GM19239 (cell line): ENCODE measurements around the gene MLN.

Experiments
- DNase-seq: peaks from one replicate; pipeline ENCODE4 v3.0.0; 2011; ENCODE audit warnings: low spot score; ENCODE audit not compliant: insufficient read length
- FAIRE-seq: peaks from 2 replicates; lab custom pipeline; 2011; peaks lifted over from hg19 to GRCh38; lab: Jason Lieb, UNC

MLN gene

DNA sequence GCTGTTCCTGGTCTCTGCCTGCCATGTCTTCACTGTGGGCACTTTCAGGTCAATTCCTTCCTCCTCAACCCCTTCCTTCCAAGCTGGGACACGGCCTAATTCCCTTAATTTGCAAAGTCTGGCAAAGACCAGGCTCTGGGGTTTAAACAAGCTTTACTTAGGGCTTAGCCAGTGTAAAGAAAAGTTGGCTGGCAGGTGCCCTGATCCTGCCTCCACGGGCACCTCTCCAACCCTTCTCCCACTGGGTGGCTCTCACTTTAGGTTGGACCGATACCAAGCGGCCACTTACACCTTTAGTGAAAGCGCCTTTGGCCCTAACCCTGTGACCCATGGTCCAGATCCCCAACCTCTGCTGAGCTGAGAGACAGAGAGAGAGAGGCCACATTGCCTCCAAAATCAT lies 13.7 kb upstream of the MLN start:
- no peak for FAIRE-seq
- no peak for DNase-seq

DNA sequence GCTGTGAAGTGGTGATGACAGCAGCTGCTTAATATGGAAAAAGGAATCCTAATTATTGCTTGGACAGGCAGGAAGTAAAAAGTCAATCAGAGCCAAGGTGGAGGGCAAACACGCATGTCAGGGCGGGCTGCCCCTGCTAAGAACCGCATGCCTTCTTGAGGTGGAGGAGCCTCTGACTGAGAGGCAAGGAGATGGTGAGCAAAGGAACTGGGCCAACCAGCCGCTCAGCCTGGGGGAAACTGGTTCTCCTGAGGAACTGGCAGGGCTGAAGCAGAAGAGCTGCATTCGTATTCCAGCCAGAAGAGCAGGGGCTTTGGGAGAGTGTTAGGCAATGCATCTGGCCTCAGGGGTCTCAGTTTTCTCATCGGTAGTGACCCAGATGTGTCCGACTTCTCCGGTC lies 13.1 kb upstream of the MLN start:
- no peak for FAIRE-seq
- no peak for DNase-seq

DNA sequence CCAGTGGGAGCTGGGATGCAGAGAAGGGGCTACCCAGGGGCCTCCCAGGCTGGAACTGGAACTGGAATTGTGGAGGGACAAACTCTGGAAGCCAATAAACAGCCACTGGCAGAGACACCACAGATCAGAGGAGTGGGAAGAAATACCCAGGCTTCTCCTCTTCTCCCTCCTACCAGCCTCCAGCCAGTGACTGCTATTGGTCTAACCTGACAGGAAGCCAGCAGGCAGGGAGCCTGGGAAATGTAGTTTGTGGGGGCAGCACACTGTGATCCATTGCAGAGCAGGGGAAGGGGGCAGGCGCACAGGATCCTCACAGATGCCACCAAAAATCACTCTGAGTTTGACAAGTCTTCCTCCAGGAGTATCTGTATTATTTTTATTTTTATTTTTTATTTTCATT lies 12.1 kb upstream of the MLN start:
- DNase-seq (peak; percentile 35), FAIRE-seq (peak; percentile 66)

DNA sequence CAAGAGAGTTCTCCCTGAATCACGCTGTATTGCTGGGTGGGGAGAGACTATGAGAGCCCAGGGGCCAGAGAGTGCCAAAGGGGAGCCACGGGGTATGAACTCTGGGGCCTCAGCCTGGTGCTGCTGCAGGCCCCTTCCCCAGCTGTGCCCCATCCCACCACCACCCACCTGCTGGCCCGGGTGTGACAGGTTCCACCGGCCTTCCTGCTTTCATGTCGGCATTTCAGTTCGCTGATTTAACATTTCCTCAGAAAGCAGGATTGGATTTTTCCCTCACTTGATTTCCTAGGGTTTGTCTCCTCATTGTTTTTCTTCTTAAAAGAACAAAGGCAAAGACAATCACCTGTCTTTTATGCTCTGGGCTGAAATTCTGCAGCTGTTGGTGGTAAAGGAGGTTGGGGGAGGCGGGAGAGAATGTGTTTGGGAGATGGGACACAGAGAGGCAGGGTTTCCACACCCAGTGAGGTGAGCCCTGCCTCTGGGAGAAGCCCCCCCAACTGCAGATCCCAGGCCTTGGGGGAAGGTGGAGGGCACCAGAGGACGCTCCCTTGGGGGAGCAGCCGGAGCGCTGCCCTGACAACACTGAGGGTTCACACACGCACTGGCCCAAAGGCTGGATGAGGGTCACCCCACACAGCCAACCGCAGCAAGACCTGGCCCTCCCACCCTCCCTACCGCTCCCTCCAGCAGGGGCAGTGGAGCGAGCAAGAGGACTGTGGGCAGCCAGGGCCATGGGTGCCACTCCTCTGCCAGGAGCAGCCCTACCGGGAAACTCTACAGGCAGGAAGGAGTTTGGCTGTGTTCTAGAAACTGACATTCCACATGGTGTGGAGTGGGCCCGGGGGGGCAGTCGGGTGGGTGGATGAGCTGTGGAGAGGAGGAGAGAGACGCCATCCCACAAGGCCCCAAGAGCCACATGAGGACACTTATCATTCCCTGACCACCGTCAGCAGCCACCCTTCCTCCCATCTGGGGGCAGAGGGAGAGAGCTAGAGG lies 10.5 kb upstream of the MLN start:
- FAIRE-seq (no peak), DNase-seq (no peak)

DNA sequence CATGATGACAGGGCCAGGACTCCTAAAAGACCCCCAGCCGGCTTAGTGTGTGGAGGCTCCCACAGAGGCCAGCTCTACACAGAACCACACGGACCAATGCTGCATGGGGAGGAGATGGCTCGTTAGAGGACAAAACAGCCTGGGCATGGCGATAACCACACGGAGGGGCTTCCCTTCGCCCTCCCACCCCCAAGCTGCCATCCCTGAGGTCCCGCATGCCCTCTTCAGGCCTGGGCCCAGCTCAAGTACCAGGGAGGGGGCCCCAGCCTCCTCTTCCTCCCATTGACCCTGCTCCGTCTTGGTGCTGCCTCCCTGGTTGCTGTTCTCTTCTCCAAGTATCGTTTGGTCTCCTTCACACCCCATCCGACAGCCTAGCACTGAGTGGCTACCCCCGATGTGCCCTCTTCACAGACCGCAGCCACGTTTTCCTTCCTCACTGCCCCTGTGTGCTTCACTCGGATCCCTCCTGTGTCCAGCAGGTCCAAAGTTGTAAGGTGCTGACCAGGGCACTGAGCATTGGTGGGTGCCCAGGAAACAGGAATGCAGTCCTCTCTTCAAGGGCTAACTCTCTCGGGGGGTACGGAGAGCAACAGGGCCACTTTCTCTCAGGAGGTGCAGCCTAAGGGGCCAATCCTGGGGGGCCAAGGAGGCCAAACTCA lies 9.6 kb upstream of the MLN start:
- FAIRE-seq (no peak), DNase-seq (no peak)

DNA sequence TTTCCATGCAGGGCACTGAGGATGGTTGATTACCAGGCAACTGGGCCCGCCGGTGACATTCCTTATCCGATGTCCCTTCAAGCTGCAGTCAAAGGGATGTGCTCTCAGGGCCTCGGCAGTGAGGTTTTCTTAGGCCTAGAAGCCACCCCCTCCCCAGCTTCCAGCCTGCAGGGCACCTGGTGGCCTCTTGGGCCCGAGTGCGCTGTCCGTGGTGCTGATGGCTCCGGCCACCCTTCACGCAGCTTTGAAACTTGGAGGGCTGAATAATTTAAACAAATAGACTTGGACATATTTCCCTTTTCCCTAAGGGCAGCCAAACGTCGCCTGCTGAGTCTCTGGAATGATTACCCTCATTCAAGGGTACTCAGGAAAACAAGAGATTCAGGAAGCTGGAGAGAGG lies 8.9 kb upstream of the MLN start:
- DNase-seq (peak; percentile 49), FAIRE-seq (no peak)

DNA sequence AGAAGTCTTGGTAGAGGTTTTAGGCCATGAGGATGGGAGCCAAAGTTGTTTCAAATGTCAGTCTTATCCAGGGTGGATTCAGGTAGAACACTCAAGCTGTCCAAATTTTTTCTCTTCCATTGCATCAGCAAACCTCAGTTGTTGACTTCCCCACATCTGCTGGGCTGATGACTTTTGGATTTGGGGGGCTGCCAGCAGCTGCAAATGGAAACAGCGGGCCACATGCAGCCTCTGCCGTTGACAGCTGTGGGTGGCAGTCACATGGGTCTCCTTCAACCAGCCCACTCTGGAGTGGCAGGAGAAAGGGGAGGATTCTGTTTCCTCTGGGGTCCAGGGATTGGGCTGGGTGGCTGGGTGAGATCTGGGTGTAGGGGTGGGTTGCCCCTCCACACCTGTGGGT lies 5.8 kb upstream of the MLN start:
- FAIRE-seq = no peak

DNA sequence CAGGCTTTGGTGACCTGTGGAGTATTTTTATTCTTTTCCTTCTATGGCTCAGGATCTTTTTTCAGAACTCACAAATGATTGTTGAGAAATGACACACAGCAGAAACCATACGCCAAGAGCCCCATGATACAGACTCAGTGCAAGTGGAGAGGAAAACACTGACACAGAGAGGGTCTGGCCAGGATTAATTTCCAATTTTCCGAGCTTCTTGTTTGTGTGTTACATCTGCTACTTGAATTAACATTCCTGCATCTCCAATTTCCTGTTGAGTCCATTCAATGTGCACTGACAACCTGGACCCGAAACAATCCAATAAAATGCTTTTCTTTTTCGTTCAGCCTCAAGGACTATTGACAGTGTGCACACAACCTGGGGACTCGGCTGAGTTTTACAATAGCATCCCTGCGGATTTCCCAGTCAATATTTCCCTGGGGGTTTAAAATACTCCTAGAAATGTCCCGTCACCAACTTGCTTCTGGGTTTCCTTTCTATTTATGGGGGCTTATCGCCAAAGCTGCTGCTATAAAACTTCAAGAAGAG lies 4.9 kb upstream of the MLN start:
- no peak for FAIRE-seq

More for the DNA sequence above, 5.8 kb upstream of the MLN start:
- DNase-seq = no peak

DNA sequence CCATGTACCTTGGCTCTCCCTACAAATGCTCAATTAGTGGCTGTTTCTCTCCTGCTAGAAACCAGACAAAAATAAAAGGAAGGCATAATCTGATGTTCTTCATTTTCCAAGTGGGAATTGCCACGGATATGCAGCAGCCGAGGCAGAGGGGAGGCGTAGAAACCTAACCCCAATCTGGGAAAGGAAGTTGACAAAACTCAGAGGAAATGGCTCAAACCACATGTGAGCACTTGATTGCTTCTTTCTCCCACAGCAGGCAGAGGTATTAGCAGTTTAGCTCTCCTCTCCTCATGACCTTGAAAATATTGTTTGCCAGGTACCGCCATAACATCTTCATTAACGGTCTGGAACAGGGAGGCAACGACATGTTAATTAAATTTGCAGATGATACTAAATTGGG lies 3.8 kb upstream of the MLN start:
- no peak for FAIRE-seq

More for the DNA sequence above, 4.9 kb upstream of the MLN start:
- no peak for DNase-seq

DNA sequence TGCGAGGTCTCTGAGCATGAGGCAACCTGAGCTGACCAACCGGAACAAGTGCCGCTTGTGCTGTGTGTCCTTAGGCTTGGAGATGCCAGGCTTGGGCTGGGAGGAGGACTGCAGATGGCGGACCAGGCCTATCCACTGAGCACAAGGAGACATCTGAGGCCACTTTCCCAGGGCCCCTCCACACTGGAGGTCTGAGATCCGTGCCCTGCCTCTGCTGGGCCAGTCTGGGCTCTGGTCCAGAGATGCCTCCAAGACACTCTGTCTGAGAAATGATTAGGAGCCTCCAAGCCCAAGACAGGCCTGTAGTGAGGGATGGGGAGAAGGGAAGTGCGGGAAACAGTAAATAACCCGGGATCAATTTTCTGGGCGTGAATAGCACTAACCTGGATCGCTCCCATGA lies 3.0 kb upstream of the MLN start:
- FAIRE-seq (no peak), DNase-seq (no peak)

More for the DNA sequence above, 3.8 kb upstream of the MLN start:
- no peak for DNase-seq

DNA sequence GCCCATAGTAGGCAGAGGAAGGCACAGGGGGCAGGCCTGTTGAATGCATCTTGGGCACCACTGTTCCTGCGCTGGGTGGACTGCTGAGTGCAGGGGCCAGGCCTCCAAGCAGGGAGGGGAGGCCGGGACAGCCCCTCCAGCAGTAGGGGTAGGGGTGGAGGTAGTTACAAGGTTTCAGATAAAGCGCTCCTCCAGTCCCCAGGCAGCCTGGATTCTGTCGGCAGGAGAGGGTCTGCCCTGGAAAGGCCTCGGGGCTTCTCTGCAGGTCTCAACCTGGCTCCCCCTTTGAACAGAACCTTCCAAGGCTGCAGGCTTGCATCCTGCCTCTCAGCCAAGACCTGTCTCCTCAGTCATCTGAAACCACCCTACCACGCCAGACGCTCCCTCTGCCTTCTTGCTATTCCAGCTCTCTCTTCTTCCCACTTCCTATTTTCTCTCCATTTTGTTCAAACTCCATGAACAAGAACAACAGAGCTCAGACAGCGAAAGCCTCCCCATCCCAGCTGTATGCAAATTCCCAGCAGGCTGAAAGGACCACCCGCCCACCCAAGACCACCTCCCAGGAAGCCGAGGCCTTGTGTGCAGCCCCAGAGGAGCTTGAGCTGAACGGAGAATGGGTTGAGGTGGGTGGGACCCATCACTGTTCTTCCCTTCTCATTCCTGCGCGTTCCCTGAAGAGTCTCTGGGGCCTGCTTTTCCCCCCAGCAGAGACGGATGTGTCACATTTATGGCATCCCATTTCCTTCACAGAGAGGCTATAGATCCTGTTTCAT lies 1.4 kb downstream of the MLN start:
- DNase-seq (no peak), FAIRE-seq (no peak)

DNA sequence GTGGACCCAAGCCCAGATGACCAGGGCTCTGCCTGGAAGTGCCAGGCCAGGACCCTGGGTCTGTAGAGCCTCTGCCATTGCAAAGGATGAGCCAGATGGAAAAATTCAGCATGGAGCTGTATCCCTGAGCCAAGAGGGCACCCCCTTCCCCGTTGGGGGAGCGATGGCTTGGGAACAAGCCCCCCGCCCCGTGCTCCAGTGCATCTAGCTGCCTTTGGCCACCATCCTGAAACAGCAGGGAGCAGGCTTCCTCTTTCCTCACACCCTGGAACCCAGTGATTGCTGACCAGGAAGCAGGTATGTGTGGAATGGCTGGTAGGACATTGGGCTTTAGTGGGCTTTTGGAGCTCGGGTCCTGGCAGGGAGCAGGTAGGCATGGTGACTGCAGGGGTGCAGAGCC lies 2.2 kb downstream of the MLN start:
- DNase-seq = no peak
- FAIRE-seq = no peak

DNA sequence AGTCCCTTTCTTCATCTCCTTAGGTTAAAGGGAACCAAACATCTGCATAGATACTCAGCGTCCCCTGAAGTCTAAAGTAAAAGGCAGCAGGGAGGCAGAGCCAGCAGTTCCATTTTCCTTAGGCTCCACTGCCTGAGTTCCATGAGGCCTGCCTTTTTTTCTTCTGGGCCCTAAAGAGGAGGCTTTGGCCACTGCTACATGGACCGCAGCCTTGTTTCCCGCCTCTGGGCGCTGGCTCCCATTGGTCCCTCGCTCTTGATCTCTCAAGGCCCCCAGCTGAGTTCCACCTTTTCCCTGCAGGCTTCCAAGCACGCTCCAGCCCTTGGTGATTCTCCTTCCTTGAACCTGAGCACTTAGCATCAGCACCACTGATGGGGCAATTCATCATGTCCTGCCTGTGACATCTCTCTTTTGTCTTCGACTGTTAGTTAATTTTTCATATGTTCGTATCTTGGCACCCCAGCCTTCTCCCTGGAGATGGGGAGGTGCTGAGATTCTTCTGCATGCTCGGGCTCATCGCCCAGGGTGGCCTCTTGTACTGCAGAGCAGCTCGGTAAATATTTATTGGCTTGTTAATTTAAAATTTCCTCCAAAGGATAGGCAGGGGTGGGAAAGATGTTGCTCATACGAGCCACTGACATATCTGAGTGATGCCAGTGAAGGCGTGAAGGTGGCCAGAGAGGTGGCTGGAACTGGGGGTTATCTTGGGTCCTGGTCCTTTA lies 3.4 kb downstream of the MLN start:
- FAIRE-seq (no peak), DNase-seq (no peak)

DNA sequence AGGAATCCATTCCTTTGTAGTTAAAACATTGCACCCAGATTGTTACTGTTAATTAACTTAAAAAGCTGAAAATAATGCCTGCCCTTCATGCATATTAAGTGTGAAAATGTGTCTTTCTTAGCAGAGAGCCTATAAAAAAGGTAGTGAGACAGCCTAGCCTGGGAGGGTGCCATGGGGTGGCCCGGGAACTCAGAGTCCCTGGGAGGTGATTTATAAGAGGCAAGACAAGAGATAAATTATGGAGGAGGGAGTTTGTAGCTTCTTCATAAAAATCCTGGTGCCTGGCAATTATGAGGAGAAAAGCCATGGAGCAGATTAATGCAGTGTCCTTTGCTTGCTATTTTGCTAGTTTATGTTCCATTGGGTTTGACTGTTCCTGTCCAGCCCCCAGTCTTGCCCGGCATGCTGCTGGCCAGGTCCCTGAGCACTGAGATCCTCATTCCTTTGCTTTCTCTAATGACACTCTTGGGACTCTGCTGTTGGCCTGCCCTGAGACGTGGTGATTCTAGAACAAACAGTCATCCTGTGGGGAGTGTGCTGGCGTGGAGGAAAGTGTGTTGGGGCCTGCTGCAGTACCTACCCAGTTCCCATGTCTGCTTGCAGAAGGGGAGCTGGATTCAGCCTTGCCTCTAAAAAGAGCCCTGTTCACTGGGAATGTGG lies 4.2 kb downstream of the MLN start:
- FAIRE-seq = no peak
- no peak for DNase-seq

DNA sequence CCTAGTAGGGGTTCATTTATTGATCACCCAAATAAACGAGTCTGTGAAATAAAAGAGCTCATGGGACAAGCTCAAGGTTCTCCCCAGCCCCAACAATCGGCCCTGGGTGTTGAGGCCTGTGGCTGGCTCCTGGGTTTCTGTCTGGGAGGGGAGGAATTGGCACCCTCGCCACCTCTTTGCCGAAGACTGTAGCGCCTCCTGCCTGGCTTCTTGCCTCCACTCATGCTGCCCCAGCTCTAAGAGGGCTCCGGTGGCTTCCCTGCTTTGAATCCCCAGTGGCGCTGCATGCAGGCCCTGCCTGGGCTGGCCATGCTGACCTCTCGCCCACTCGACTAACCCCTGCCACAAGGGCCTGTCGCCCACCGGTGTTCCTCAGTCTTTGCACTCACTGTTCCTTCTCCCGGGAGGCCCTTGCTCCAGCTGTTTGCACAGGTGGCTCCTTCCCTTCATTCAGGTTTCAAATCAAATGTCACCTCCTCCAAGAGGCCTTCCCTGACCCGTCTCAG lies 5.4 kb downstream of the MLN start:
- no peak for DNase-seq
- FAIRE-seq = no peak

DNA sequence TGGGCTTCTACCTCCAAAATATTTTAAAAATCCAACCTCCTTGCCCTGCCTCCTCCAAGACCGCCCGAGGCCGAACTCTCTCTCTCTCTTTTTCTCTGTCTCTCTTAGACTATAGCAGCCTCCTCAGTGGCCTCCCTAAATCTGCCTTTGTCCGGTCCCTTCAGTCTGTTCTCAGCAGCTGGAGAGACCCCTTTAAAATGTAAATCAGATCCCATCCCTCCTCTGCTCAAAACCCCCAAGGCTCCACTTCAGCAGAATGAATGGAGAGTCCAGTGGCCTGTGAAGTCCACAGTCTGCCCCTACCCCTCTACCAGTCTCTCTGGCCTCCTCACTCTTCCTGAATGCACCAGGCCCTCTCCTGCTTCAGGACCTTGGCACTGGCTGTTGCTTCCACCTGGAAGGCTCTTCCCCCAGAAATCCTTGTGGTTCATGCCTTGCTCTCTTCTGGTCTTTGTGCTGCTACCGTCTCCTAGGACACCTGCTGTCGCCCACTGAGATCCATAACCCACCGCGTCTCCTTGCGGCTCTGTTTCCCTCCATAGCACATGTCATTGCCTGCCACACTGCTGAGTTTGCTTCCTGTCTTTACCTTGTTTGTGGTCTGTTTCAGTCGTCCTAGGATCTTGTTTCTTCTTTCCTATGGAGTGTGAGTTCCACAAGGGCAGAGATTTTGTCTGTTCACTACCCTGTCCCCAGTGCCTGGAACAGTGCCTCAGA lies 6.0 kb downstream of the MLN start:
- FAIRE-seq (no peak), DNase-seq (no peak)

DNA sequence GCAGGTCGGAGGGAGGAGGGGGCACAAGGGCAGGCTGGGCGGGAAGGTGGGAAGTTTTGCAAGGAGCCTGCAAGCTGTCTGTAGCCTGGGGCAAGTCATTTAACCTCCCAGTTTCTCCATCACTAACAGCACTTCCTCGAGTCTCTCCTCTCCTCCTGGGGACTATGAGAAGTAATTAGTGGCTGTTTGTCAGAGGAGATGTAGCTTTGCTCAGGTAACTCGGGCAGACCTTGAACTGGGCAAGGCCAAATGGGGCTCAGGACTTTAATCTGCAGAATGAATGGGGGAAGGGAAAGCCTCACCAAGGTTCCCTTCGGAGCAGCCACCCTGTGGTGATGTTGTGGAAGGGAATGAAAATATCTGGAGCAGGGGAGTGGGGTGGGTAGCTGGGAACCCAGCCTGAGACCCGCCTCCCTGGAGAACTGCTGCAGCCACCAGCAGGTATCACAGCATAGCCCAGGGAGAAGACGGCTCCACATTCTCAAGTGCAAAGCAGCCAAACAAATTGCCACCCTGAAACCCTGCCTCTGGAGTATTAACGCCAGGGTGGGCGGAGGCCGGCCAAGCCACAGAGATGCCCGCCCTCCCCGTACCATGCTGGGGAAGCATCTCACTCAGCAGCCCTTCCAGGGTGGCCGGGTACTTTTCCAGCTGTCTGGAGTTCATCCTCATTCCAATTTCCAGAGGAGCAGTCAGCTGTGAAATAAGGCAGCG lies 8.7 kb downstream of the MLN start:
- no peak for FAIRE-seq
- no peak for DNase-seq

DNA sequence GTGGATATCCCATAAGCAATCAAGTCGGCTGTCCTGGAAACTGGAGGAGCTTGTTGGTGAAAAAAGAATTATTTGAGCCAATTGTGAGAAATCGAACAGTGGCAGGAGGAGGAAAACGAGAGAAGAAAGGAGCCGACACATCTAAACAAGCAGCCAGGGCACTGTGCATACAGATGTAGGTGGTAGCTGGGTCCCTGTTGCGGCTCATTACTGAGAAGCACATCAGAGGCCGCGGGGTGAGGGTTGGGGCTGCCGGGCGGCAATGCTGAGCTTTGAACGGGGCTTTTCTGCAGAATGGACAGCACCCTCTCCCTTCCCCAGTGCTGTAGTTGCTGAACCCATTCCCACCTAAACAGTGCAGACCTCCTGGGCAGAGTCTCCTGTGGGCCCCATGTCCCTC lies 10.8 kb downstream of the MLN start:
- no peak for DNase-seq
- FAIRE-seq = no peak
